Activated T-helper 17 cell treated with anti-CD3 and anti-CD28 coated beads, Interleukin-2, amount 50 U/mL, for 72 hours (primary cell): Measurements from ENCODE around the gene CDKN2D. TPM values are rescaled to one million over a fixed set of nuclear protein-coding genes. Genes with fewer than 3 reads are reported as not detected.

Experiments used
- total RNA-seq, 2 donors: library from RNA; stranded (reverse); gene quantifications; one replicate each; pipeline ENCODE4 v1.2.3, GENCODE V29; 2022

CDKN2D gene
- total RNA-seq, 2 donors from 2014 or later: 21.2 to 46.6 TPM

Other genes starting within 250 kb of the CDKN2D start
- gene RAVER1, start 235.4 kb downstream of the CDKN2D start, total RNA-seq: 10 to 100 TPM; 66.3 to 88.7 TPM
- 100 to 1,000 TPM; 144 to 228 TPM for gene ICAM3, start 229.4 kb downstream of the CDKN2D start, total RNA-seq
- gene TYK2, start 188.4 kb downstream of the CDKN2D start, total RNA-seq: 100 to 1,000 TPM; 221 to 245 TPM
- gene CDC37, start 165.4 kb downstream of the CDKN2D start, total RNA-seq: 100 to 1,000 TPM; 140 to 226 TPM
- gene PDE4A, start 148.4 kb downstream of the CDKN2D start, total RNA-seq: 1 to 10 TPM; 9.0 to 9.1 TPM
- gene KEAP1, start 65.6 kb downstream of the CDKN2D start, total RNA-seq: 10 to 100 TPM; 71.5 to 99.6 TPM
- gene S1PR5, start 51.5 kb downstream of the CDKN2D start, total RNA-seq: under 1 TPM in 1 of 2 donors, not detected in 1; 0.11 TPM
- 10 to 100 TPM; 27.4 to 37.8 TPM for gene ATG4D, start 25.1 kb downstream of the CDKN2D start, total RNA-seq
- gene KRI1, start 3.0 kb downstream of the CDKN2D start, total RNA-seq: 10 to 100 TPM; 43.3 to 52.5 TPM
- not detected for gene AP1M2, start 18.3 kb upstream of the CDKN2D start, total RNA-seq
- 10 to 100 TPM; 64.8 to 84.9 TPM for gene SLC44A2, start 56.6 kb upstream of the CDKN2D start, total RNA-seq
- gene ILF3, start 85.4 kb upstream of the CDKN2D start, total RNA-seq: 100 to 1,000 TPM; 286 to 439 TPM
- 10 to 100 TPM; 36.9 to 61.3 TPM for gene QTRT1, start 132.5 kb upstream of the CDKN2D start, total RNA-seq
- gene DNM2, start 149.1 kb upstream of the CDKN2D start, total RNA-seq: 100 to 1,000 TPM; 185 to 209 TPM